Transverse colon (tissue), 4 donors: ENCODE results near the gene SPINK5. TPM values are rescaled to one million over a fixed set of nuclear protein-coding genes. Genes with fewer than 3 reads are reported as not detected.

Source experiments
- DNase-seq: peaks from one replicate; pipeline ENCODE4 v3.0.0-alpha.2; 2019
- H3K27ac ChIP-seq, 4 donors: fragments of 200-600 bp; sonication (generic); 2 replicates each; pipeline ENCODE4 v1.5.1; 2016 to 2018; ENCODE audit warnings: inconsistent platforms in 4 of 4
- H3K27me3 ChIP-seq: fragments of 200-600 bp; sonication (generic); 2 replicates; pipeline ENCODE4 v1.5.1; 2017; ENCODE audit warnings: inconsistent platforms
- H3K36me3 ChIP-seq, 4 donors: fragments of 200-600 bp; sonication (generic); 2 replicates each; pipeline ENCODE4 v1.5.1; 2017 to 2019; ENCODE audit warnings: inconsistent platforms in 4 of 4
- H3K4me1 ChIP-seq, 4 donors: fragments of 200-600 bp; sonication (generic); 2 replicates each; pipeline ENCODE4 v1.5.1; 2017 to 2020; ENCODE audit warnings: inconsistent platforms in 4 of 4
- H3K4me3 ChIP-seq, 4 donors: fragments of 200-600 bp; sonication (generic); 1 replicate in 1 of 4; 2 replicates in 3 of 4; pipeline versions ENCODE4 v1.5.1 to v1.6.1; 2017 to 2019; ENCODE audit warnings: inconsistent platforms in 4 of 4
- H3K9me3 ChIP-seq, 2 donors: fragments of 200-600 bp; sonication (generic); 2 replicates each; pipeline ENCODE4 v1.5.1; 2017 to 2019; ENCODE audit warnings: inconsistent platforms in 2 of 2
- CTCF ChIP-seq, 5 experiments: fragments of 200-600 bp in 3 of 5; fragments of 450-650 bp in 2 of 5; sonication (generic) in 3 of 5; IDR thresholded peaks; 1 replicate in 2 of 5; 2 replicates in 3 of 5; pipeline ENCODE4 v1.5.1; 2016 to 2017; ENCODE audit warnings: antibody characterized with exemption in 5 of 5, inconsistent platforms in 3 of 5, mild to moderate bottlenecking in 2 of 5, moderate library complexity in 1 of 5
- EP300 ChIP-seq: sonication (generic); formaldehyde crosslinking; IDR thresholded peaks from one replicate; pipeline ENCODE4 v1.6.1; 2017; ENCODE audit warnings: antibody characterized with exemption, low read depth
- POLR2A ChIP-seq: fragments of 450-650 bp; IDR thresholded peaks from one replicate; pipeline ENCODE4 v1.6.1; 2016; ENCODE audit warnings: antibody characterized with exemption, mild to moderate bottlenecking, moderate library complexity
- POLR2AphosphoS5 ChIP-seq, 3 donors: sonication (generic); formaldehyde crosslinking; IDR thresholded peaks; one replicate each; pipeline ENCODE4 v1.6.1; 2016; ENCODE audit warnings: antibody characterized with exemption in 3 of 3
- WGBS, 2 donors: methylation state at CpG; one replicate each; pipeline ENCODE4 v1.1.5; 2018; ENCODE audit warnings: low coverage in 1 of 2; 5-methylcytosine and 5-hydroxymethylcytosine counted together
- in situ Hi-C, 4 donors: fragments of 200-750 bp; cut with MboI; loops; one replicate each; pipeline versions ENCODE4 v1.15.0 to v1.15.1; 2017; ENCODE audit warnings: low sequenced_read_pairs in 3 of 4, low pct_ligation_motif_present in 1 of 4, low pct_unique_long_range_greater_than_20kb in 1 of 4
- intact Hi-C: fragments of 100-400 bp; cut with DNase I; formaldehyde crosslinking; loops from one replicate; pipeline ENCODE4 v1.15.1; 2023; ENCODE audit warnings: low total_unique reads
- total RNA-seq, 4 donors: library from RNA; depleted of rRNA; stranded (reverse); fragments of >200 nt; gene quantifications; one replicate each; pipeline ENCODE4 v1.1.0, GENCODE V29; 2016

The SPINK5 gene
- total RNA-seq, 4 donors from 2014 or later = 2.6 to 7.1 (median 4.1) TPM

DNA sequence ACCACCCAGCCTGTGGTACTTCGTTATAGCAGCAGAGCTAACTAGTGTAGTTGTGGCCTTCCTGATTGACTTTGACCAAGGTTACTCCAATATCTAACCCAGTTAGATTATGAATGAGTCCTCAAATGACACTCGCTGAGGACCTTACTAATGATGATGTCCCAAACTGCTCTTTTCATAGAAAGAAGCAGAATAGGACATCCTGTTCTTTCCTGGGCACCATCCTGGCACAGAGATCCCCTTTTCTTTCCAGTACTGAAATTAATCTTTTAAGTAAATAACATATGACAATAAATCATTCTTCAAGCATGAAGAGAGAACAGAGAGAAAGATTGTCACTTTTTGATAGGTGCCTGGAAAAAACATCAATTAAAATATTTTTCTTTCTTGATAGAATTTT, 77.9 kb downstream of the SPINK5 start:
- Histone ChIP-seq H3K27ac (no peak overlapping the region), H3K36me3 (no peaks in the 10 kb centered on the region), H3K9me3 (no peaks in the 10 kb centered on the region), H3K27me3 (no peaks in the 10 kb centered on the region), H3K4me3 (no peak overlapping the region), H3K4me1 (peaks cover 0 to 22% (median 7%) of the 10 kb centered on the region in 4 donors)
- WGBS, 2 donors = 65 to 85% methylated on average over 2 of the region's 2 CpGs
- no peak for TF ChIP-seq EP300
- TF ChIP-seq POLR2AphosphoS5 (IDR thresholded peaks at IDR 0.05) = no peak
- intact Hi-C loops (no loop called here), in situ Hi-C loops (no loop called here)
- DNase-seq = no peak

- peaks cover 0 to 36% (median 14%) of the 10 kb centered on the region in 4 donors for H3K4me1 ChIP-seq
- intact Hi-C loops = no loop called here
- peak; percentile 63 for DNase-seq
- H3K4me3 ChIP-seq = no peak overlapping the region
- TF ChIP-seq EP300 (no peak), POLR2AphosphoS5 (IDR thresholded peaks at IDR 0.05) (peak in 2 of 3 donors; percentile 67 to 69)
- H3K36me3 ChIP-seq = no peaks in the 10 kb centered on the region
- in situ Hi-C loops = no loop called here
- H3K27ac ChIP-seq = peak overlapping the region; percentile 51 to 80 (median 68)
- no peaks in the 10 kb centered on the region for H3K27me3 ChIP-seq
- no peaks in the 10 kb centered on the region for H3K9me3 ChIP-seq
Measured at GRCh38 chr5:148145916-148146315, 82.1 kb downstream of the SPINK5 start.

DNA sequence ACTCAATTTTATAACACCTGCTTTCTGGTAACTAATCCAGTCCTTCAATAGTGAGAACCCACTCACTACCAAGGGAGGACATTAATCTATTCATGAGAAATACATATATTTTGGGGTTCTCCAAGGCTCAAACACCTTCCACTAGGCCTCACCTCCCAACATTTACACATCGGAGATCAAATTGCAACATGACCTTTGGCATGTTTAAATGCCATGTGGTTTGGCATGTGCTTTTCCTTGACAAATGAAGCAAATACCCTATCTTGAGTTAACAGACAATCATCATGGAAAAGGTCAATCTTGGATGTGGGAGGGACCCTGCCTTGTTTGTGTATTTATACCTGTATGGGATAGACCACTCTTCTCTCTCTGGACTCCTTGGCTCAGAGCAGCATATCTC, 82.7 kb downstream of the SPINK5 start:
- no peaks in the 10 kb centered on the region for H3K27me3 ChIP-seq
- H3K9me3 ChIP-seq = no peaks in the 10 kb centered on the region
- in situ Hi-C loops = no loop called here
- intact Hi-C loops = no loop called here
- WGBS, 2 donors = 38 to 52% methylated on average over 1 of the region's 1 CpG
- H3K4me1 ChIP-seq = peaks cover 0 to 36% (median 14%) of the 10 kb centered on the region in 4 donors
- TF ChIP-seq CTCF (IDR thresholded peaks at IDR 0.05) = no peak
- no peak for TF ChIP-seq EP300
- no peak for TF ChIP-seq POLR2A
- no peak for TF ChIP-seq POLR2AphosphoS5 (IDR thresholded peaks at IDR 0.05)
- H3K27ac ChIP-seq = peak overlapping the region; percentile 61 to 80 (median 72)
- no peak overlapping the region for H3K4me3 ChIP-seq
- H3K36me3 ChIP-seq = no peaks in the 10 kb centered on the region
- no peak for DNase-seq

- H3K4me1 ChIP-seq = peaks cover 0 to 36% (median 14%) of the 10 kb centered on the region in 4 donors
- H3K27me3 ChIP-seq = no peaks in the 10 kb centered on the region
- TF ChIP-seq POLR2AphosphoS5 (IDR thresholded peaks at IDR 0.05) (peak in 2 of 3 donors; percentile 8 to 30), POLR2A (peak; percentile 16), CTCF (IDR thresholded peaks at IDR 0.05) (no peak), EP300 (no peak)
- H3K36me3 ChIP-seq = no peaks in the 10 kb centered on the region
- H3K9me3 ChIP-seq = no peaks in the 10 kb centered on the region
- peak overlapping the region; percentile 61 to 80 (median 72) for H3K27ac ChIP-seq
- intact Hi-C loops (no loop called here), in situ Hi-C loops (no loop called here)
- no peak for DNase-seq
- H3K4me3 ChIP-seq = no peak overlapping the region
- WGBS, 2 donors = 36 to 60% methylated on average over 4 of the region's 4 CpGs
Measured at GRCh38 chr5:148147415-148147814, 83.6 kb downstream of the SPINK5 start.

GRCh38 chr5:148151872-148152271, 88.1 kb downstream of the SPINK5 start:
- no peaks in the 10 kb centered on the region for H3K9me3 ChIP-seq
- no peak for TF ChIP-seq EP300
- no peak for TF ChIP-seq POLR2A
- no peak for TF ChIP-seq CTCF (IDR thresholded peaks at IDR 0.05)
- TF ChIP-seq POLR2AphosphoS5 (IDR thresholded peaks at IDR 0.05) = no peak
- no peaks in the 10 kb centered on the region for H3K27me3 ChIP-seq
- intact Hi-C loops (no loop called here), in situ Hi-C loops (no loop called here)
- no peak for DNase-seq
- no peak overlapping the region for H3K27ac ChIP-seq
- WGBS, 2 donors = 76 to 92% methylated on average over 2 of the region's 2 CpGs
- no peaks in the 10 kb centered on the region for H3K36me3 ChIP-seq
- H3K4me1 ChIP-seq = peaks cover 0 to 12% (median 6%) of the 10 kb centered on the region in 4 donors
- H3K4me3 ChIP-seq = no peak overlapping the region
